Muscle layer of duodenum (tissue), 2 donors: ENCODE results near the gene PMAIP1.
"Not testable (repeated sequence)": the region's sequence is repeated elsewhere in the genome, so short reads cannot be mapped to it uniquely, and the experiment has no call there.

Experiments used
- H3K27ac ChIP-seq: one replicate; pipeline ENCODE4 v1.7.0; 2013; ENCODE audit warnings: mild to moderate bottlenecking, low read length
- H3K27me3 ChIP-seq: one replicate; pipeline ENCODE4 v1.7.0; 2013; ENCODE audit warnings: low read depth, mild to moderate bottlenecking, control low read depth, low read length
- H3K36me3 ChIP-seq, 2 donors: one replicate each; pipeline ENCODE4 v1.7.0; 2013; ENCODE audit warnings: low read length in 2 of 2, control low read depth in 1 of 2, mild to moderate bottlenecking in 1 of 2; ENCODE audit not compliant: insufficient read depth in 2 of 2, control insufficient read depth in 1 of 2
- H3K4me1 ChIP-seq, 2 donors: one replicate each; pipeline ENCODE4 v1.7.0; 2013; ENCODE audit warnings: low read length in 2 of 2, mild to moderate bottlenecking in 2 of 2, control low read depth in 1 of 2, moderate library complexity in 1 of 2; ENCODE audit not compliant: insufficient read depth in 2 of 2, control insufficient read depth in 1 of 2
- H3K4me3 ChIP-seq, 2 donors: one replicate each; pipeline ENCODE4 v1.7.0; 2013; ENCODE audit warnings: low read length in 2 of 2, low read depth in 1 of 2, mild to moderate bottlenecking in 1 of 2
- H3K9me3 ChIP-seq, 2 donors: one replicate each; pipeline ENCODE4 v1.7.0; 2013; ENCODE audit warnings: low read length in 2 of 2, control low read depth in 1 of 2, mild to moderate bottlenecking in 1 of 2; ENCODE audit not compliant: control insufficient read depth in 1 of 2
- donor health status: healthy.

The PMAIP1 gene

DNA sequence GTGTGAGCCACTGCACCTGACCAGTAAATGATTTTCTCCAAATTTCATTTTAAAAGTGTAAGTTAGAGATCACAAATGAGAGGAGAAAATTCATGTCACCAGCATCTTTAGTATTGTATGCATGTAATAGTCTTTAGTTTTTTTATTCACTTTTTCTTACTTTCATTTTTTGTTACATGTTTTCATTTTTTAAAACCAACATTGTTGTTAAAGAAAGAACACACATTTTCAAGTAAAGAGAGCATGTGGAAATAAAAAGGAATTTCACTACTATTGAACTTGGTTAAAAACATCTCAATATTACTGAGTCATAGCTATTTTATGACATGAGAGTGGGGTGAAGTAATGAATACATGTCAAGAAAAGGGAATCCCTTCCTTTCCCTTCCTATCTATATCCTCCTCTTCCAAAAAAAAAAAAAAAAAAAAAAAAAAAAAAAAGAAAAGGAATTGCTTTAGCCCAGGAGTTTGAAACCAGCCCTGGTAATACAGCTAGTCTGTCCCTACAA, 29.1 kb upstream of the PMAIP1 start:
- Histone ChIP-seq H3K4me3 (no peak overlapping the region), H3K27ac (no peak overlapping the region), H3K9me3 (no peaks in the 10 kb centered on the region), H3K27me3 (no peaks in the 10 kb centered on the region), H3K36me3 (no peaks in the 10 kb centered on the region), H3K4me1 (no peaks in the 10 kb centered on the region)

DNA sequence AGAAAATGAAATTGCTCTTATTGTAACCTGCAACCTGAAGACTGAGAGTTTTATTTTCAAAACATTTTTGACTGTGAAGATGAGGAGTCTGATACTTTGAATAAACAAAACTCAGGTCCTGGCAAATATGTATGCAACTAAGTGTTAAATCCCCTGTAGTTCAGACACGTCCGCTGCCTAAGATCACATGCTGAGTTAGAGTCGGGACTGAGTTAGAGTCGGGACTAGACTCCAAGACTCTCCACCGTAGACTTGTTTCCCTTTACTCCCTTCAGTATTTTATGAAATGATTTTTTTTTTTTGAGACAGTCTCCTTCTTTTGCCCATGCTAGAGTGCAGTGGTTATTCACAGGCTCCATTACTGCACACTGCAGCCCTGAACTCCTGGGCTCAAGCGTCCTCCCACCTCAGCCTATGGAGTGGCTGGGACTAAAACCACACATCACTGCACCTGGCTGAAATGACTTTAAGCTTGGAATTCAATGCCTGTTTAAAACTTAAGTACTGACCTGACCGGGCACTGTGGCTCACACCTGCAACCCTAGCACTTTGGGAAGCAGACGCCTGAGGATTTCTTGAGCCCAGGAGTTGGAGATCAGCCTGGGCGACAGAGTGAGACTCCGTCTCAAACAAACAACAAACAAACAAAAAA, 28.0 kb upstream of the PMAIP1 start:
- H3K4me3 ChIP-seq: no peak overlapping the region
- H3K9me3 ChIP-seq: no peaks in the 10 kb centered on the region
- no peaks in the 10 kb centered on the region for H3K27me3 ChIP-seq

DNA sequence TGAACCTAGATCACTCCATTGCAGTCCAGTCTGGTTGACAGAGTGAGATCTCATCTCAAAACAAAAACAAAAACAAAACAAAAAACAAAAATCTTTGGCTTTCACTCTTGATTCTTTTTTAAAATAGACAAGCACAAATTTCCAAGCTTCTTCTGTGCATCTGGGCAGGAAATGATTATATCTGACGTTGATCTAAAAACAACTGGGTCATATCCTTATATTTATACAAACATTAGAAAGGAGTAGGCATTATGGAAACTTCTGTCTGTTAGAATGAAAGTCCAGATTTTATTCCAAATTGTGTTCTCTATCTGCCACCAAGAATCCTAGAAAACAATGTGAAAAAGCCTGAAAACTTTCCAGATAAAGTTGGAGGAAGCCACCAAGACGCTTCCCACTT, 26.2 kb upstream of the PMAIP1 start:
- no peak overlapping the region for H3K4me3 ChIP-seq
- H3K27me3 ChIP-seq: no peaks in the 10 kb centered on the region
- H3K36me3 ChIP-seq: no peaks in the 10 kb centered on the region
- H3K4me1 ChIP-seq: no peaks in the 10 kb centered on the region
- no peaks in the 10 kb centered on the region for H3K9me3 ChIP-seq
- no peak overlapping the region for H3K27ac ChIP-seq

More for the DNA sequence above, 28.0 kb upstream of the PMAIP1 start:
- no peak overlapping the region for H3K27ac ChIP-seq
- H3K4me1 ChIP-seq: no peaks in the 10 kb centered on the region
- H3K36me3 ChIP-seq: no peaks in the 10 kb centered on the region

DNA sequence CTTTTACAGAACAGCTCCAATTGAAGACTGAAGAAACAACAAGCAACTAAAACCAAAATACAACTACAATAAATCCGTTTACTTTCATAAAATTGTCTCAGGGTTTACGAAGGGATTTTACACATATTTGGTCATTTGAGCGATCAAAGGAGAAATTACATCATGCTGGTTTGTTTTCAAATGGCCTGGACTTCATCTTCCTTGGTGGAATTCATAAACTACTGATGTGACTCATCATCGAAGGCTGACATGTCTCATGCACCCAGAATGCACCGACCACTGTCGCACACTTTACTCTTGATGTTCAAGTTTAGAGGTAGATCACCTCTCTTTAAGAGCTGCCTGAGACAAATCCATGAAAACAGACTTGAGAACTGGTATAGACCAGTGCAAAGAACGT, 25.6 kb upstream of the PMAIP1 start:
- Histone ChIP-seq H3K27me3 (no peaks in the 10 kb centered on the region), H3K4me1 (no peaks in the 10 kb centered on the region), H3K9me3 (no peaks in the 10 kb centered on the region), H3K36me3 (no peaks in the 10 kb centered on the region), H3K27ac (no peak overlapping the region), H3K4me3 (no peak overlapping the region)

DNA sequence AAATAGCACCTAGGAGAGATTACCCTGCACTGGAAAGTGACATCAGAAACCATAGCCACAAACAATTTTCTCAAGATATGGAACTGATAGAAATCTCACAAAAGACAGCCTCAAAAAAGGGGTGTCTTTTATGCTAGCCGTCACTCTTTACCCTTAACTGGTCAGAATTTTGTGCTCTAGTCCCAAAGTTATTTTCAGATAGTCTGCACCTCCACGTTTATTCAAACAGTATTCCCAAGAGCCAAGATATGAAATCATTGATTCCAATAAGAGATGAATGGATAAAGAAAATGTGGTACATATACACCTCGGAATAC, 23.5 kb upstream of the PMAIP1 start:
- no peak overlapping the region for H3K4me3 ChIP-seq
- no peaks in the 10 kb centered on the region for H3K9me3 ChIP-seq
- H3K27me3 ChIP-seq: no peaks in the 10 kb centered on the region
- no peaks in the 10 kb centered on the region for H3K36me3 ChIP-seq
- H3K27ac ChIP-seq: no peak overlapping the region
- no peaks in the 10 kb centered on the region for H3K4me1 ChIP-seq

DNA sequence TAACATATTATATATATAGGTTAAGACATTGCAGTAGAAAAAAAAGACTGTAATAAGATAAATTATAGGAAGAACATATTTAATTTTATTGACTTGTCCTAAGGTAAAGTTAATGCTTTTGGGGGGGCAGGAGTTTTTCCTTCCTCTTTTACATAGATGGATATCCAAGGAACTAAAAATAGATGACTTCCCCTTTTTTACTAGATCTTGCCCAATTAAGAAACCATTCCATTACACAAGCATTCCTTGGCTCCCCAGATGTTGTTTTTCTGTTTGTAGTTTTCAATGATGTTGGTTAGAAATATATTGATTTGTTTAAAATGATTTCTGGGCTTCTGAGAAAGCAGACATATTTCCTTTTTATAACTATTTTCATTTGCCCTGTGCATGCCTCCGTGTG, 22.4 kb upstream of the PMAIP1 start:
- H3K36me3 ChIP-seq: no peaks in the 10 kb centered on the region
- no peaks in the 10 kb centered on the region for H3K27me3 ChIP-seq
- no peak overlapping the region for H3K4me3 ChIP-seq
- H3K4me1 ChIP-seq: peaks cover 0 to 5% of the 10 kb centered on the region in 2 donors
- H3K9me3 ChIP-seq: no peaks in the 10 kb centered on the region
- H3K27ac ChIP-seq: no peak overlapping the region

DNA sequence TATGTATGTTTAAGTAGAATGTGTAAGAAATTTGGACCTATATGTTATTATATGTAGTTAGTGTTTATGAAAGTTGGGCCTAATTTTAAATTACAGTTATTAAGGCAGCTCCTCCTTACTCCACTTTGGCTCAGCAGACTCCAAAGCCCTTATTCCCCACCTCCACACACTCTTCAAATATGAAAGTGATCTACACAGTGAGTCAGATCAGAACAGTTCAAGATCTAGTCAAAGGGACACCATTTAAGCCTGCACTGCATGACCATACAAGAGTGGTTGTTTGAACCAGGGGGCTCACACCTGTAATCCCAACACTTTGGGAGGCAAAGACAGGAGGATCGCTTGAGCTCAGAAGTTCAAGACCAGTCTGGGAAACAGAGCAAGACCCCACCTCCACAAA, 21.2 kb upstream of the PMAIP1 start:
- H3K4me1 ChIP-seq: peaks cover 0 to 5% of the 10 kb centered on the region in 2 donors
- H3K27ac ChIP-seq: no peak overlapping the region
- H3K36me3 ChIP-seq: no peaks in the 10 kb centered on the region
- no peaks in the 10 kb centered on the region for H3K27me3 ChIP-seq
- H3K9me3 ChIP-seq: no peaks in the 10 kb centered on the region
- H3K4me3 ChIP-seq: no peak overlapping the region

DNA sequence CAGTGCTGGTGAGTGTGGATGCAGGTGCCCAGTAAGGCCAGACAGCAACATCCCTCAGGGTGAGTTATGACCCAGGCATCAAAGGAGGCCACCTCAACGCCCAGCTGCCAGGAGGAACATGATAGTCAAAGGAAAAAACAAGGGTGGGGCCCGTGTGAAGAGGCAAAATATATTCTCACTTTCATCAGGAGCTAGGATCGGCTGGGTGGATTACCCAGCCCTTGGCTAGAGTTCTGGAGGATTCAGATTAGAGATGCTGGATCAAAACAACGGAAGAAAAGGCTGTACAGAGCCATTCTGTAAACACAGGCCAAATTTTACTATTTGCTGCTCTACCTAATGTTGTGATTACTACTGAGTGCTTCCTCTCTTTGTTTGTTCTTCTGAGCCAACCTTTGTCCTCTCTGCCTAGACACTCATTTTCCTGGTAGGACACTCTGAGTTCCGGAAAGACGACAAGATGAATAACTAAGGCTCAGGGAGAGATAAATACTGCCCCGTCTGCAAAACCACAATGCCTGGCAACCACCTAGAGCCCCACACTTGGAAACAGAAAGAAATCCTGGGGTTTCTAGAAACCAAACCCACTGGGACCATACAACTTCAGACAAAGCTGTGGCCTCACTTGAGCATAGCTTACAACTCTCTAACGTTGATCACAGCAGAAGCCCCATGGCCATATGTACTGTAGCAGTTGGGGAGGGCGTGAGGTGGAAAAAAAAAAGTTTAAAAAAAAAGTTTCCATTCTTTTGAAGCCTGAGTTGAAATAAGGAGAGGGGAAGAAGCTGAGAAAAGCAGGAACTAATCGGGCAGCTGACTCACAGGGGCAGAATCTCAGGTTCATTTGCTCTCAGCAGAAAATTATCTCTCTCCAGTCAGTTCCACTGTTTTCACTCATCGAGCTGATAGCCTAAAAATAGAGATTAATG, 17.8 kb upstream of the PMAIP1 start:
- H3K9me3 ChIP-seq: no peaks in the 10 kb centered on the region
- H3K36me3 ChIP-seq: no peaks in the 10 kb centered on the region
- H3K27me3 ChIP-seq: no peaks in the 10 kb centered on the region
- peaks cover 0 to 5% of the 10 kb centered on the region in 2 donors for H3K4me1 ChIP-seq
- H3K4me3 ChIP-seq: no peak overlapping the region
- peak overlapping the region; percentile 17 for H3K27ac ChIP-seq

DNA sequence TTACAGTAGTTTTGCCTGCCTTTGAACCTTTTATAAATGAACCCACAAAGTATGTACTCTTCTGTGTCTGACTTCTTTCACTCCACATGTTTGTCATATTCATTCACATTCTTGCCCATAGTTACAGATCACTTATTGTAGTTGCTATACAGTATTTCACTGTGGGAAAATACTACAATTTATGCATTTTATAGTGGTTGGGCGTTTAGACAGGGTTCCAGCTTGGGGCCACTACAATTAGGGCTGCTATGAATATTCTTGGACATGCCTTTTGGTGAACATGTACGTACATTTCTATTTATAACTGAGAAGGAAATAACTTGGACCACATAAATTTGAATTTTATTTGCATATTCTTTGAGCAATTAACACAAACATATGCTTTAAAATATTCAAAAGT, 15.4 kb upstream of the PMAIP1 start:
- Histone ChIP-seq H3K36me3 (no peaks in the 10 kb centered on the region), H3K27ac (no peak overlapping the region), H3K4me1 (peaks cover 0 to 5% of the 10 kb centered on the region in 2 donors), H3K4me3 (no peak overlapping the region), H3K27me3 (no peaks in the 10 kb centered on the region), H3K9me3 (no peaks in the 10 kb centered on the region)

DNA sequence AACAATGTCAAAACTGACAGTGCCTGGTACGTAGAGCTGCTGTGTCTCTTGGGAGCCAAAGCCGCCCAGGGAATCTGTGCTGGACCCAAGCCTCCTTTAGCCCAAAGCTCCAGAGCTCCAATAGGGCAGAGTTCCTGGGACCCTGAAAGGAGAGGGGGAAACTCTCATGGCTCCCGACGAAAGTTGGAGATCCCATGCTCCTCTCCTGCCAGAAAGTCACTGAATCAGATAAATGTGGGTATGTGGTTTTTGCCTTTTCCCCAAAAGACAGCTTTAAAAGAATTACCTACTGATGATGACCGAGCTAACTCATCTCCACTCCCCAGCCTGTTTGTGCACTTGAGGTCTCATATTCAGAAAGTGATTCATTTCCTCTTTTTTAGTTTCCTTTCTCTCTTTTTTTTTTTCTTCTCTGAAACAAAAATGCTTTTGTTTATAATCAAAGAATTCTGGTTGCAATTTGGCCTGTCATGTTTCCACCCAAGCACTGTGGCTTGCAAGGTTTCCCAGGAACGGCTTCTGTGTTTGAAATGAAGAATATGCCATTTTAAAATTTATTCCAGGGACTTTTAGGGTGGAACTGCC, 14.1 kb upstream of the PMAIP1 start:
- no peak overlapping the region for H3K27ac ChIP-seq
- no peaks in the 10 kb centered on the region for H3K9me3 ChIP-seq
- no peaks in the 10 kb centered on the region for H3K36me3 ChIP-seq
- peaks cover 0 to 5% of the 10 kb centered on the region in 2 donors for H3K4me1 ChIP-seq
- no peaks in the 10 kb centered on the region for H3K27me3 ChIP-seq
- H3K4me3 ChIP-seq: no peak overlapping the region

DNA sequence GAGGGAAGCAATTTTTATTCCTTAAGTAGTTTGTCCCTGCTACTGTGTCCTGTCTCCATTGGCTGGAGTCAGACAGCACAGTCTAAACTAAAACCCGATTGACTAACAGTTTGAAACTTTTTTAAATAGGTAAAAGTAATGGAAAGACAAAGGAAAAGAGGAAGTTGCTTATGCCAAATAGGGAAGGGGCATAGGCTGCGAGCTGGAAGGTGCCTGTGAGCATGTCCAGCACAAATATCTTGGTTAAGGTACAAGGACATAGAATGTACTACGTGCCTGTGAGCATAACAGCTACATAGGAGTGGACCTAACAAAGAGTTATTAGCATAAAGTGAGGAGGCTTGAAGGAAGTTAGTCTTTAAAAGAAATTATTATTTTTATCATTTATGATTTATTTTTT, 13.4 kb upstream of the PMAIP1 start:
- not testable (repeated sequence) for H3K27ac ChIP-seq, H3K27me3 ChIP-seq, H3K4me3 ChIP-seq, H3K9me3 ChIP-seq, H3K36me3 ChIP-seq, H3K4me1 ChIP-seq
